Measurements from ENCODE around the gene ZBTB46.
A peak's percentile ranks its signal among the peaks of the same experiment; 100 is the strongest.

Gene ZBTB46

GRCh38 chr20:63829945-63830835, 874 bp downstream of the ZBTB46 start:
- no peak overlapping the region for H3K27ac ChIP-seq (ENCODE audit: extremely low read depth, low read depth, low read length)
- H3K4me1 ChIP-seq (ENCODE audit: control insufficient read depth, insufficient read depth, low read length) = no peaks in the 10 kb centered on the region
- ChIA-PET CTCF (interaction anchor here (0.6 kb wide), 1 partner anchor 43 kb away, joined by 3 read pairs; no protein-coding TSS in a partner anchor), POLR2A (interaction anchor here (0.5 kb wide), 2 partner anchors 25 to 78 kb away, joined by 3 to 4 read pairs; no protein-coding TSS in a partner anchor)
- H3K4me3 ChIP-seq (ENCODE audit: low read depth, low read length) = peak overlapping the region; percentile 39
- peak; percentile 81 for TF ChIP-seq PRDM1 (tag by site-specific recombination; IDR thresholded peaks at IDR 0.05)
- no peak for TF ChIP-seq ZNF114 (tag by site-specific recombination; IDR thresholded peaks at IDR 0.05)
- H3K9me3 ChIP-seq (ENCODE audit: control insufficient read depth, insufficient read depth, low read depth, low read length) = no peaks in the 10 kb centered on the region
- H3K36me3 ChIP-seq (ENCODE audit: control insufficient read depth in 2 of 2, insufficient read depth in 1 of 2, low read length in 2 of 2) = no peaks in the 10 kb centered on the region

GRCh38 chr20:63829603-63829944, 1.5 kb downstream of the ZBTB46 start:
- Histone ChIP-seq H3K9me3 (ENCODE audit: control insufficient read depth, insufficient read depth, low read depth, low read length) (no peaks in the 10 kb centered on the region), H3K4me1 (ENCODE audit: control insufficient read depth, insufficient read depth, low read length) (no peaks in the 10 kb centered on the region), H3K27ac (ENCODE audit: extremely low read depth, low read depth, low read length) (no peak overlapping the region), H3K36me3 (ENCODE audit: control insufficient read depth in 2 of 2, insufficient read depth in 1 of 2, low read length in 2 of 2) (no peaks in the 10 kb centered on the region), H3K4me3 (ENCODE audit: low read depth, low read length) (peak overlapping the region; percentile 39; the same call in 1 of the 2 replicates)
- CTCF ChIA-PET = interaction anchor here (0.6 to 0.8 kb wide), 2 partner anchors 43 to 291 kb away, joined by 3 to 5 read pairs; no protein-coding TSS in a partner anchor
- POLR2A ChIA-PET = no interaction called here
- TF ChIP-seq PBX3 (CRISPR knock-in tag; IDR thresholded peaks at IDR 0.05) = no peak
- TF ChIP-seq ZNF26 (tag by site-specific recombination; IDR thresholded peaks at IDR 0.05) = no peak
- TF ChIP-seq ZNF529 (tag by site-specific recombination; IDR thresholded peaks at IDR 0.05; ENCODE audit: insufficient replicate concordance) = no peak
- TF ChIP-seq ZNF140 (tag by site-specific recombination; IDR thresholded peaks at IDR 0.05) = no peak
- TF ChIP-seq ZSCAN4 (tag by site-specific recombination; IDR thresholded peaks at IDR 0.05) = no peak
- no peak for TF ChIP-seq ZNF571 (tag by site-specific recombination; IDR thresholded peaks at IDR 0.05)
- TF ChIP-seq ZNF248 (tag by site-specific recombination; IDR thresholded peaks at IDR 0.05) = no peak
- TF ChIP-seq ZNF416 (tag by site-specific recombination; IDR thresholded peaks at IDR 0.05) = no peak
- no peak for TF ChIP-seq GLI2 (tag by site-specific recombination; IDR thresholded peaks at IDR 0.05; ENCODE audit: borderline replicate concordance, low read depth)
- no peak for TF ChIP-seq KLF17 (tag by site-specific recombination; IDR thresholded peaks at IDR 0.05)
- no peak for TF ChIP-seq ZNF76 (tag by site-specific recombination; IDR thresholded peaks at IDR 0.05; ENCODE audit: borderline replicate concordance, low read depth)
- no peak for TF ChIP-seq ZBTB49 (tag by site-specific recombination; IDR thresholded peaks at IDR 0.05; ENCODE audit: low read depth)
- no peak for TF ChIP-seq ZNF157 (tag by site-specific recombination; IDR thresholded peaks at IDR 0.05)
- TF ChIP-seq ZNF629 (tag by site-specific recombination; IDR thresholded peaks at IDR 0.05) = no peak
- TF ChIP-seq ZNF221 (tag by site-specific recombination; IDR thresholded peaks at IDR 0.05; ENCODE audit: borderline replicate concordance) = no peak
